Measurements from ENCODE around the gene LYPD6B.

The LYPD6B gene

DNA sequence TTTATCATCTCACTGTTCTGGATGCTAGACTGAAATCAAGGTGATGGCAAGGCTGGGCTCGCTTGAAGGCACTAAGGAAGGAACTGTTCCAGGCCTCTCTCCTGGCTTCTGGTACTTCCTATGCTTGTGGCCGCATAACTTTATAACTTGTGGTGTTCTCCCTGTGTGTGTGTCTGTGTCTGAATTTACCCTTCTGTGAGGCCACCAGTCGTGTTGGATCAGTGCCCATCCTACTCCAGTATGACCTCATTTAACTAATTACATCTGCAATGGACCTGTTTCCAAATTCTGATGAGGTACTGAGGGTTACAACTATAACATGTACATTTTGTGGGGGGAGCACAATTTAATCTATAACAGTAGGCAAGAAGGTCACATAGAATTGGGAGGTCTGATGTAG is 41.6 kb downstream of the LYPD6B start:
- no peak for DNase-seq

DNA sequence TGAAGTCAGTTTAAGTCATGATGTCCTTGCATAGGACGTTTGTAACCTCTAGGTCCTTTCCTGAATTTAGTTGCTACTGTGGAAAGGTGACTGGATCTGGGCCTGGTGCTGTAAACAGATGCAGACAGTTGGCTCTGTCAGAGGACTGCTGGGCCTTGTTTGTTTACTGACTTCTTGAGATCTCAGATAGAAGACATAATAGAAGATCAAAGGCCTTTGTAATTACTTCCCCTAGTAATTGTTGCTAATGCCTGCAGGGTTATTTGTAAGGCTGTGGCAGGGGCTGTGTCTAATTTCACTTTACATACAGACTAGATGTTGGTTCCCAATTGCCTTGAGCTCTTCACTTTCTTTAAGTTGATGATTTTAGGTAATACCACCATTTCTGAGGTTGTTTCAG is 42.5 kb downstream of the LYPD6B start:
- DNase-seq: no peak

DNA sequence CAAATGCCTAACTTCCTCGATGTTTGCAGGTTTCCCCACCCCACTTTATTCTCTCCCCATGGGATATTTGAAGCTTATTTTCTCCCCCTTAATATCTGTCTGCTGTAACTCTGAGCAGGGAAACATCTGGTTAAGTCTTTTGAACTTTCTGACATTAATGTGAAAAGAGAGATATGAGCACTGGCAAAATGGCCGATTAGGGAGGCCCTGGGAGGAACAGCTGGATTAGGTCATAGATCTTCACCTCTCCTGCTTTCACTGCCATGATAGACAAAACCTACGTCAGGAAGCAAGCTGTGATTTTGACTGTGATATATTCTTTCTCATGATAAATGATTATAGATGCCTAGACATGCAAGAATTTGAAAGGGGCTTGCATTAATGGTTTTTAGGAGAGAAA is 43.6 kb downstream of the LYPD6B start:
- DNase-seq: no peak

DNA sequence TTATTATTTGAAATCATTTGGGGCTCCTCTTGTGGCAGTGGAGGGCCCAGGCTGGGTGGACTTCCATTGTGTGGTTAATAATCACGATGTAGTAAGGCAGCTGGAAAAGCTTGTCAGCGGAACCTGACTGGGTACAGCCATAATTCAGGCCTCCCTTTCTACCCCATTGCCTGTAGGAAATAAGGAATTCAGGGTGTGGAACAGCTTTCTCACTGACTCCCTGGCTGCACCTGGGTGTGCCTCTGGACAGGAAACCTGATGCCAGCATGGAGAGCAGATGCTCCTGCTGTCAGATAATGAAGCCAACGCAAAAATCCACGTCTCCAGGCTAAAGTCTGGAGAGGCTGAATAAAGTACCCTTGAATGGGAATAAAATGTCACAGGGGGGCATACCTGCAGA is 44.2 kb downstream of the LYPD6B start:
- no peak for DNase-seq

DNA sequence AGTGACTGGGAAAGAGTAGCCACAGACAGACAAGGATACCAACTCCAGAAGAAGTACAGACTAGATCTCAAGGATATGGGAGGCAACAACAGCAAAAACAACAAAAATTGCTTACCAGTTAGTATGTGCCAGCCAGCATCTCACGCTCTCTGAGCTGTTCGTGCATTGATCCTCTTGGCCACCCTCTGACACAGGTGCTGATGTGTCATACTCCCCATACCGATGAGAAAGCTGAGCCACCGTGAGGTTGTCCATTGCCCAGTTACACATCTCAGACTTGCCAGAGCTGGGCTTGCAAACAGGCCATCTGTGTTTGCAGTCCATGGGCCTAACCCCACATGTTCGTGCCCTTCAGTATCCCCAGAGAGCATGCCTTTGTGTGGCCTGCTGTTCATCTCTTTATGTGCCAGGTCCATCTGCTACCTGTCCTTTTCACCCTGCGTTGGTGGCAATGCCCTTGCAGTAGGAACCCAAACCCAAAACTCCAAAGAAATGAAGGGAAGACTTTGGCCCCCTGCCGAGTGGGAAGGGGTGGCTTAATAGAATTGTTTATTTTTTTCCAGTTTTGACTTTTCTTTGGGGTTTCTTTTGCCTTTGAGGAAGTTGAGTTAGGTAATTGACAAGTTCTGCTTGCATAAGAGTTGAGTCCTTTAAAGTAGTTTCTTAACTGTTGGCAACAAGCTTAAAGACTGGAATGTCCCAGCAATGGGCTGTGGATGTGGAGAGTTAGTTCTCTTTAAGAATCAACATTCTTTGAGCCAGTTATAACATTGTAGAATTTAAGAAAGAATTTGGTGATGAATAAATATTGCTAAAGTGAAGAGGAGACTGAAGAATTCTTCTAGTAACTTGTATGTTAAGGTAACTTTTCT is 46.7 kb downstream of the LYPD6B start:
- DNase-seq: no peak

DNA sequence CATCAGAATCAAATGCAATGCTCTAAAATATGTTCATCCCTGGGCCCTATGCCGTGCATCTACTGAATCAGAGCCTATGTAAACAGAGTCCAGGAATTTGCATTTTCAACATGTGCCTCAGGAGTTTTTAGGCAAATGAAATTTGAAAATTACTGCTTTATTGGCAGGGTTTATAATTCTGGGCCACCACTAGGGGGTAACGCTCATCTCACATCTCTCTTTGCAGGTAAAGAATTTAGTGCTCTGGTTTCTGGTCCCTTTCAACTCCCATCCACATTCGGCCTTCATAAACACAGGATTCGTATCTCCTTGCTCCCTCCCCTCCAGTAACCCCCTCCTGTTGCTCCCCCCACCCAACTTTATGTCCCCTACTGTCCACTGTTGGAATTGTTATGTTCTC is 49.3 kb downstream of the LYPD6B start:
- DNase-seq: no peak

DNA sequence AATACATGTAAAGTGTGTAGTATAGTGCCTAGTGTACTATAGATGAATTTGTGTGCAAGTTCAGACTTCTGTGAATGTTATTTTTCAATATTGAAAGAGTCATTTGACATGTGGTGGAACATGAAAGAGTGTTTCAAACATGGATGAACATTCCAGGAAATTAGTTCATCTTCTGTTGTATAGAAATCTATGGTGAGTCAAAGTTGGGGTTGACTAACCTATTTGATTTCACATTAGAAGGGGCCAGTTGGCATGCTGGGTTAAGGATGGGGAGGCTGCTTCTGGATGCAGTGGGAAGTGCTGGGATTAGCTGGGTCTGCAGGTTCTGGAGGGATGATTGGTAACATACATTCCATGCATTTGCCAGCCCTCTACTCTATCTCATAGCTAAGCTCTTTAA is 50.6 kb downstream of the LYPD6B start:
- no peak for DNase-seq

DNA sequence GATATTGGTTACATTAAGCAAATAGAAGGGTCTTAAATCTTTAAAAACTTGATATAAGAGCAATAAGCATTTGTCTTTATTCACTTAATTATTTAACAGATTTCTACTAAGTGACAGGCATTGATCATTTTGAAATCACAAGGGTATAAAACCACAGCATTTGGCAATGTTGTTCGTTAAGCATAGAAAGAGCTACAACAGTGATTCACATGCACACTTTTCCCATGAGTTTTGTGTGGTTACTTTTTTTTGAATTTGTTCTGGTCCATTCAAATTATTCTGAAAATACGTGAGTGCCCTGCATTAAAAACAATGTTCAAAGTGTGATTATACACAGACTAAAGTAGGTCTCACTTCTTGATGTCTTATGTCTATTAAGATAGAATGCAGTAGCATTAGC is 52.2 kb downstream of the LYPD6B start:
- DNase-seq: no peak

DNA sequence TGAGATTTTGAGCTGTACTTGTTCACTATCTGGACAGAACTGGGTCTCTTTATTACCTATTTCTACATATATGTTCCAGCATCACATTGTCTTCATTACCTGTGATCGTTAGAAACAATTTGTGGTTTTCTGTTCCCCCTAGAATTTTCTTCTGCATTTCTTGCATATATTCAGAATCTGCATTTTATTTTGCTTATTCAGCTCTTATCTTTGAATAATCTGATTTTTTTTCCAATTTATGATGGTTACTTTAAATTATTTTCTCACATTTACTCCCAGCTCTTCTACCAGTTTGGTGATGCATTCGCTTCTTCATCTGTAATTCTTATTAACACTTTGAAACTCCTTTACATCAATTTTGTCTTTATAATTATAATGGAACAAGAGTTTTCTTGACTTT is 55.1 kb downstream of the LYPD6B start:
- no peak for DNase-seq

DNA sequence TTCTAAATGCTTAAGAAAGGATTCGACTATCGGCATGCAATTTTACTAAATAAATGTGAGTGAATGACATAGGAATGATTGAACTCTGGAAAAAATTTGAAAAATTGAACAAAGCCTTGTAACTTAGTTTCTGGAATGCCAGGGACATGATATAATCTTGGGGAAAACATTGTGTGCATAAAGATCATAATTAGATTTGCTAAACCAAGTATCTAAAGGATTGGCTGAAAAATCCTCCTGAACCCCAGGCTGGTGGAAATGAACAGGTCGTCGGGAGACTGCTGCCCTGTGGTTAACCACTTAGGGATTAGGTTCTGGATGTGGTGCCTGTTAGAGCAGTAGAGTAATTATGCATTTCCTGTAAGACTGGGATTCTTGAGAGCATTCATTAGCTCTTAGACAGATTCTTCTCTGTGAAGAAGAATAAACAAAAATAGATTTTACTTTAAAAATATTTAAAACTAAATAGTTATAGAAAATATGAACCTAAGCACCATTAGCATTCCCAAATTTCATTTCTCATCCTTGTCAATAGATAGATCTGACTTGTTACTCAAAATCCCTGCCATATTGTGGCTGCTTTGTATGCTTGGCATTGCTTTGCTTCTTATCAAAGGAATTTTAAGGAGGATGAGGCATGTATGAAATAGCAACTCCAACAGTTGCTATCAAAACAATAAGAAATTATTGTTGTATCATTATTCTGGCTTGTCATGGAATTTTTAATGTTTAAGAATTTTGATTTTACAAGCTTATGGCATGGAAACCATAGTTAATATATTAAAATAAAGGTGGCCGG is 55.9 kb downstream of the LYPD6B start:
- DNase-seq: no peak

DNA sequence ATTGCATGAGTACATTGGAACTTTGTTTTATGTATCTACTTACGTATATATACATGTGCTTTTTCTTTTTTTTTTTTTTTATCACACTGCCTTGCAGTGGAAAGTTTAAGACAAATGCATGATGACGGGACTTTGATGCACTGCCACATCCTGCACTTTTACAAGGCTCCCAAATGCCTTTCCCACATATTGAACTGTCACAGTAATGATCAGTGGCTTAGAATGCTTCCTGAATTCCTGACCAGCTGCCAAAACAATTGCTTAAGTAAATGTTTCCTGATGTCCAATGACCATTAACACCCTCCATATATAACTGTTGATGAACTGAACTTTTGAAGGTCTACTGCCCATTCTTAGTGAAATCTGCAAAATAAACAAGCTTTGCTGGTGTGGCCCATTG is 60.2 kb downstream of the LYPD6B start:
- no peak for DNase-seq

DNA sequence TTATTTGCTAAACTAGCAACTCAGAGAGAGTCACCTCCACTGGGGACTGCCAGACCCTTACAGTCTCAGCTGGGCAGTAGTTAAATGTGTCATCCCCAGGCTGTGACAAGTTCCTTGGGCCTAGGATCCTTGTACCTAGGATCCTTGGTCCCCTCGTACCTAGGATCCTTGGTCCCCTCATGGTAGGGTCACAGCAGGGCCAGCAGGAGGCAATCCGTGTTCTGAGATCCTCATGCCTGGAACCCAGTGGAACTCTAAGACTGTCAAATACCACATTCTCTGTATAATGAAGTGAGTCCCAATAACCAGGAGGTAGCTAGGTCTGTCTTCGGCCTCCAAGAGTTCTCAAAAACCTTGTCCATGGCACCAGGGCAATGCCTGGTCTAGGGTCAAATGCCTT is 60.8 kb downstream of the LYPD6B start:
- no peak for DNase-seq

DNA sequence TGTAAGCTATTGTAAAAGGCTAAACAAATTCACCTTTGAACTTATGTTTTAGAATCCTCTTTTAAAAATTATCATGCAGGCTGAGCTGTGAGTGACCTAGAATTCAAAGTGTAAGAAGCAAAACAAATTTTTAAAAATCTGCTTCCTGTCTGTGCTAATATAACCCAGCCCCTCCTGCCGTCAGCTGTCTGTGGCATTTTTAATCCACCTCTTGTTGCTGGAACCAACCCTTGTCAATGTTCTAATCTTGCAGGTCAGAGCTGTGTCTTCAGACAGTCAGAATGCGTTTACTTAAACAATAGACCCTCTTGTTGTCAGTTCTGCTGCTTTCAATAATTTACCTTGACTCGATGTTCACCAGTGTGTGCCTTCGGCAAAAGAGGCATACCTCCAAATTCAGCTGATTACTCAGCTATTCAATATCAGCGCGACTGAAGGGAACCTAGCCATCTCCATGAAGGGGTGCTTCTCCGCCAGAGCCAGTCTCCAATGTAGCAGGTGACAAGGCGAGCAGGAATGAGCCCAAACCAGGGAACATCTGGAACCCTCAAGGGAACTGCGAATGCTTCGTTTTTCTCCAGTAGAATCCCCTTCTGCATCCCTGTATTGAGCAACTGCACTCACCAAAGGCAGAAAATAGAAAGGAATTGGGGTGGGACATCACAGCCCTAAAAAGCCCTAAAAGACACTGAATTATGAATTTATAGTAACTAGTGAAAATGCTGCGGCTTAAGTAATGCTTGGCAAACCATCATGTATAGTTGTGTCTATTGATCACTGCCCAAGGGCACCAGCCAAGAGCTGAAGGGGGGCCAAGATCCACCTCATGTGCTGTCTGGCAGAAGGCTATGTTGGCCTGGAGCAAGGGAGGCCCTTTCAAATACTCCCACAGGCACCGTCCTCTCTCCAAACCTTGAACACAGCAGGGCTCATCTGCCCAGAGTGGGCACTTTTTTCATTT is 62.5 kb downstream of the LYPD6B start:
- no peak for DNase-seq

DNA sequence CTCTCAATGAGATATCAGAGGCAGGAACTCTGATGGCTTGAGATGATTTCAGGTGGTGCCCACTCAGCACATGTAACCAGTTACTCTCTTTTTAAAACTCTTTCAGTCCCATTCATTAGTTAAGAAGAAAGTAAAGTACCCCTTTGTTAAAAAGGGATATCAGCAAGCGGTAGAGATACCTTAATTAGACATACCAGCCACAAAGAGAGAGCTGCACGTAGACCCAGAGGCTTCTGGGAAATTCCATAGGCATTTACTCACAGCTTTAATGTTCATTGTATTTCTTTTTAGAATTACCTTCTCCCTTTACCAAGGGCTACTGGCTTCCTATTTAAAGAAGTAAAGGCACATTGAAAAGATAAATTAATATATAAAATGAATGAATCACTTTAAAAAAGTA is 63.3 kb downstream of the LYPD6B start:
- no peak for DNase-seq

DNA sequence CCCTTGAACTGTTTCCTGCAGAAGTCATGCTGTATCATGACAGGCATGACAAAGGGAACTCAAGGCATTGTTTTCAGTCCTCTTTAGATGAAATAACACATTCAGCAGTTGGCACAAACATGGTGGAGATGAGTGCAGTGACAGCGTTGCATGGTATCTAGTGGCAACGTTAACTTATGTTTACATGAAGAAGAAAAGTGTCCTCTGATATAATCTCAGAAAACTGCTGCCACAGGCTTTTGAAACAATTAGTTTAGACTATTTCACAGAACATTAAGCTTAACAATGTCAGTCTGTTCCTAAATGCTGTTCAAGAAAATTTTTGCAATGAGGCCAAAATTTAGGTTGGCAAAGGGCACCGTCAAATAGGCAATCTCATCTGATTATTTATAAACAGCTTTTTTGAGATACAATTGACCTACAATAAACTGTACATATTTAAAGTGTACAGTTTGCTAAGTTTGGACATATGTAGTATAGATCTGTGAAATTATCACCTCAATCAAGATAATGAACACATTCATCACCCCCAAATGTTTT is 64.7 kb downstream of the LYPD6B start:
- no peak for DNase-seq

DNA sequence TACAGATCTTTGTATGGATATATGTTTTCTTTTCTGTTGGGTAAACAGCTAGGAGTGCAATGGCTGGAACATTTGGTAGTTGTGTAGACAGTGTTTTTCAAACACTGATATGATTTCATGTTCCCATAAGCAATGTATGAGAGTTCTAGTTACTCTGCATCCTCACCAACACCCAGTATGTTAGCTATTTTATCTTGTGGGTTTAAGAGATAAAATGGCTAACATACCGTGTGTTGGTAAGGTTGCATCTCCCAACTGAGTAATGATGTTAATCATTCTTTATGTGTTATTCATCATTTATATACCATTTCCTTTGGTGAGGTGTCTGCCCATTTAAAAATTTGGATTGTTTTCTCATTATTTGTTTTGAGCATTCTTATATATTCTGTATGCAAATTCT is 65.7 kb downstream of the LYPD6B start:
- DNase-seq: no peak

DNA sequence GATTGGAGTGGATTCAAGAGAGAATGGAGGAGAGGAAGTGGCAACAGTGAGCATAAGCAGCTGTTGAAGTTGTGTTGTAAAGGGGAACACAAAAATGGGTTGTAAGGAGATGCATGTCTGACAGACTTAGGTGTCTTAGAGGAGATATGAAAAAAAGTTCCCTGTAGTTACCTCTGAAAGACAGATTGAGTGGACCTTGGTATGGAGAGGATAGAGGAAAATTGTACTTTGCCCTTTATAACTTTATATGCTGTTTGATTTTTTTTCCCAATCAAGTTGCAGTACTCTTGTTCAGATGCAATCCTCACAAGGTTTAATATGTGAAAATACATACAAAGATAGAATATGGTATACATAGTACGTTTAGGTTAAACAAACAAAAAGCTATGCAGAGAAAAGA is 73.6 kb downstream of the LYPD6B start:
- no peak for DNase-seq

DNA sequence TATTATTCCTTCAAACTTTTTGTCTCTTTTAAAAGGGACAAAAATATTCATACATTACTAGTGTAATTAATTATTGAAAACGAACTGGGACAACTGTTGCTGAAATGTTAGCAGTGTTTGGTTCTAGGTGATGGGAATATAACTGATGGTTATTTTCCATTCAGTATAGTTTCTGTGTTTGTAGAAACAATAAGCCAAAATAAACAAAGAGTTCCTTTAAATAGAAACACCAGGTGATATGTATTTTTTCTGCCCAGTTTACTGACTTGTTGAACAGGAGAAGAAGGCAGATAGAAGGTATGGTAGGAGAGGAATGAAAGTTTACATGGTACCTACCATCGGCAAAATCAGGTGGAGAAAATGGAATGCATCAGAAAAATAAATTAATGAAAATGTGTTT is 74.2 kb downstream of the LYPD6B start:
- DNase-seq: no peak

DNA sequence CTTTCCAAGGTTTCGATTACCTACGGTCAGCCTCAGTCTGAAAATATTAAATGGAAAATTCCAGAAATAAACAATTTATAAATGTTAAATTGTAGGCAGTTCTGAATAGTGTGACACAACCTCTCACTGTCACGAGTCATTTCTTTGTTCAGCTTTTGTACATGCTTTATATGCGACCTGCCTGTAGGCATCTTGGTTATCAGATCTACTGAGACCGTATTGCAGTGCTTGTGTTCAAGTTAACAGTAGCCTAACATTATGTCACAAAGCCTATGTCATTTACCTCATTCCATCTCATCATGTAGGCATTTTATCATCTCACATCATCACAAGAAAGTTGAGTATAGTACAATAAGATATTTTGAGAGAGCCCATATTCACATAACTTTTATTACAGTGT is 77.3 kb downstream of the LYPD6B start:
- no peak for DNase-seq

DNA sequence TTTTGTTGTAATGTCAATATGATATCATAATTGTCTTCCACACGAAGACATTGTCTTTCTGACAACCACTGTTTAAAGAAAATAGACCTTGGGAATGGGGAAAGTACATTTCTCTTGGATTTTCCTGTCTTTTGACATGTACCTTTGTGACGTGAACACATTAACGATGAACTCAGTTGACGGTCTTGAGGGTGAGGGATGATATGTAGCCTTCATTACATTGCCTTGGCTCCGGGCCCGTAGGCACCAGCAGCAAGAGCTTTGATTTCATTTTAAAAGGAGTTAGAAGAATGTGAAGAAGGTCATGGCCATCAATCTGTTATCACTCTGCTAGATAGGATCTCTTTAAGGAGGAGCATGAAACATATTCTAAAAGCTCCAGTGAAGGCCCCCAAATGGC is 80.9 kb downstream of the LYPD6B start:
- no peak for DNase-seq

DNA sequence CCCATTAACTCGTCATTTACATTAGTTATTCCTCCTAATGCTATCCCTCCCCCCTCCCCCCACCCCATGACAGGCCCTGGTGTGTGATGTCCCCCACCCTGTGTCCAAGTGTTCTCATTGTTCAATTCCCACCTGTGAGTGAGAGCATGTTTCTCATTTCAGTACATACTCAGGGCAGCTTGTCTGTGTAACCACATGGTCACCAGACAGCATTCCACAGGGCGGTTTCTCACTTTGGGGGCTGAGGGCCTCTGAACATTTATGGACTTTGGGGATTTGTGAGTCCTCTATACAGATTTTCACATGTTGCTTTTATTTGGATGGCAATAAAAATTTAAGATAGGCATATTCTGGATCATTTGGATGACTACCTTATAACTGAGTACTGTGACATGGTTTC is 84.0 kb downstream of the LYPD6B start:
- no peak for DNase-seq

DNA sequence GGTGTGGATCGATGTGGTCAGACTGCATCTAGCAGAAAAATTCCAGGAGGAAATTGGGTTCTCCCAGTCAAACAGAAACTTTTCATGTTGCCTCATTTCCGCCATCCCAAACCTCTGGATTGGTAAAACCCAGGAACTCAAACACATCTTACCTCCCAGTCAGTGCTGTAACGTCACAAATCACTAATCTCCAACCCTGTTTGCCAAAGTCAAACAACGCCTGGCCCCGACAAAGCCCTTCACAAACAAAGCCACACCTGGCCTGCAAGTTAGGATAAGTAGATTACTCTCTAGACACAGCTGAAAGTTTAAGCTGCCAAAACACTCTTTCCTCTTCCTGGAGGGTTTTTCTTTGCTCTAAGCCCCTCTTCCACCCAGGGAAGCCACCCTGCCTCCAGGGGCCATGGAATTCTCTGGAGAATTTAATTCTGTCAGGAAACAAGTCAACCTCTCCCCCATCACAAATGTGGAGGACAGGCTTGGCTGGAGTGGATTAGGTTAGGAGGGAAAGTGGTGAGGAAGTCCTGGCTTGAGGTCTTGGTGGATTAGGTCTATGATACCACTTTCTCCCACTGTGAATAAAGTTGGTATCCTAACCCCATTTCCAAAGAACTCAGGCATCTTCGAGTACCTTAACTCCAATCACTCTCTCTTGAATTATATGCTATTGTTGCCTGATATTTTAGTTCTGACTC is 86.7 kb downstream of the LYPD6B start:
- no peak for DNase-seq

All from CD4-positive, alpha-beta T cell treated with Interferon gamma for 1 hour (primary cell).